ENCODE results near the gene HARBI1. TPM values are rescaled to one million over a fixed set of nuclear protein-coding genes. Genes with fewer than 3 reads are reported as not detected.
A peak's percentile ranks its signal among the peaks of the same experiment; 100 is the strongest.

HARBI1 gene
- total RNA-seq, 4 donors from 2014 or later: 1.2 to 6.9 (median 3.3) TPM

DNA sequence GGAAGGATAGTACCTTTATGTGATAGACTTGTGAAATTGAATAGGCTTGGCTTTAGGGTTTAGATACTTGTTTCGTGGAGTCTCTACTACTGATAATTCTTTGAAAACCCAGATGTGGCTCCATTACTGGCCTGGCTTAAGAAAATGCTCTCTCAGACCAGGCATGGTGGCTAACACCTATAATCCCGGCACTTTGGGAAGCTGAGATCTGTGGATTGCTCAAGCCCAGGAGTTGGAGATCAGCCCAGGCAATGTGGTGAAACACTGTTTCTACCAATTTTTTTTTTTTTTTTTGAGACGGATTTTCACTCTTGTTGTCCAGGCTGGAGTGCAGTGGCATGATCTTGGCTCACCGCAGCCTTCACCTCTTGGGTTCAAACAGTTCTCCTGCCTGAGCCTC is 41.2 kb upstream of the HARBI1 start:
- in situ Hi-C loops (cut with MboI; ENCODE audit: low sequenced_read_pairs in 4 of 4): no loop called here
- peak overlapping the region; percentile 43 to 64 (median 56) for H3K27ac ChIP-seq
- TF ChIP-seq, protein P1, sequence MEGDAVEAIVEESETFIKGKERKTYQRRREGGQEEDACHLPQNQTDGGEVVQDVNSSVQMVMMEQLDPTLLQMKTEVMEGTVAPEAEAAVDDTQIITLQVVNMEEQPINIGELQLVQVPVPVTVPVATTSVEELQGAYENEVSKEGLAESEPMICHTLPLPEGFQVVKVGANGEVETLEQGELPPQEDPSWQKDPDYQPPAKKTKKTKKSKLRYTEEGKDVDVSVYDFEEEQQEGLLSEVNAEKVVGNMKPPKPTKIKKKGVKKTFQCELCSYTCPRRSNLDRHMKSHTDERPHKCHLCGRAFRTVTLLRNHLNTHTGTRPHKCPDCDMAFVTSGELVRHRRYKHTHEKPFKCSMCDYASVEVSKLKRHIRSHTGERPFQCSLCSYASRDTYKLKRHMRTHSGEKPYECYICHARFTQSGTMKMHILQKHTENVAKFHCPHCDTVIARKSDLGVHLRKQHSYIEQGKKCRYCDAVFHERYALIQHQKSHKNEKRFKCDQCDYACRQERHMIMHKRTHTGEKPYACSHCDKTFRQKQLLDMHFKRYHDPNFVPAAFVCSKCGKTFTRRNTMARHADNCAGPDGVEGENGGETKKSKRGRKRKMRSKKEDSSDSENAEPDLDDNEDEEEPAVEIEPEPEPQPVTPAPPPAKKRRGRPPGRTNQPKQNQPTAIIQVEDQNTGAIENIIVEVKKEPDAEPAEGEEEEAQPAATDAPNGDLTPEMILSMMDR (IDR thresholded peaks at IDR 0.05 in 4 of 5, conservative IDR thresholded peaks at IDR 0.05 in 1 of 5): no peak
- no peak for TF ChIP-seq POLR2A (IDR thresholded peaks at IDR 0.05)
- ATAC-seq (peak; percentile 51 to 75), DNase-seq (peak in 1 of 2 donors; percentile 67)
- intact Hi-C loops (cut with DNase I; ENCODE audit: low total_unique reads): no loop called here
- H3K36me3 ChIP-seq: peaks cover 3 to 94% of the 10 kb centered on the region in 2 donors
- no peaks in the 10 kb centered on the region for H3K4me1 ChIP-seq
- no peaks in the 10 kb centered on the region for H3K9me3 ChIP-seq
- H3K27me3 ChIP-seq: no peaks in the 10 kb centered on the region
- H3K4me3 ChIP-seq: no peak overlapping the region

DNA sequence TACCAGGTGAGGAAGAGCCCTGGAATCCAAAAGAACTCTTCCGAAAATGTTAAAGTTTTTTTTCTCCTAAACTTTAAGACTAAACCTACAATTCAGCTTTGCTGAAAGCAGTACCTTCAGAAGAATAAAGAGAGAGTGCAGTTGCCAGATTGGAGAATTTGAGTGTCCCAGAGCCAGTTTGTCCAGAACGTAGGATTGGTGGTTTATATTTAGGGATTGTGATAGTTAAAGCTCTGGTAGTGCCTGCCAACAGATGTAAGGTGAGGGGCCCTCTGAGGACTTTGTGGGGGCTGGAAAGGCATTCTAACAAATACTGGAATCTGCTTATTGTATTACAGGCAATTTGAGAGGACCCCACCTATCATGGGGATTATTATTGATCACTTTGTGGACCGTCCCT is 40.2 kb upstream of the HARBI1 start:
- Histone ChIP-seq H3K4me3 (no peak overlapping the region), H3K27me3 (no peaks in the 10 kb centered on the region), H3K27ac (peak overlapping the region in 2 of 4 donors; percentile 61 to 64), H3K9me3 (no peaks in the 10 kb centered on the region), H3K4me1 (no peaks in the 10 kb centered on the region), H3K36me3 (peaks cover 3 to 95% of the 10 kb centered on the region in 2 donors)
- in situ Hi-C loops (cut with MboI; ENCODE audit: low sequenced_read_pairs in 4 of 4) (no loop called here), intact Hi-C loops (cut with DNase I; ENCODE audit: low total_unique reads) (no loop called here)
- ATAC-seq (no peak), DNase-seq (no peak)
- TF ChIP-seq POLR2A (IDR thresholded peaks at IDR 0.05): no peak
- TF ChIP-seq, protein P1 (IDR thresholded peaks at IDR 0.05 in 4 of 5, conservative IDR thresholded peaks at IDR 0.05 in 1 of 5): no peak

DNA sequence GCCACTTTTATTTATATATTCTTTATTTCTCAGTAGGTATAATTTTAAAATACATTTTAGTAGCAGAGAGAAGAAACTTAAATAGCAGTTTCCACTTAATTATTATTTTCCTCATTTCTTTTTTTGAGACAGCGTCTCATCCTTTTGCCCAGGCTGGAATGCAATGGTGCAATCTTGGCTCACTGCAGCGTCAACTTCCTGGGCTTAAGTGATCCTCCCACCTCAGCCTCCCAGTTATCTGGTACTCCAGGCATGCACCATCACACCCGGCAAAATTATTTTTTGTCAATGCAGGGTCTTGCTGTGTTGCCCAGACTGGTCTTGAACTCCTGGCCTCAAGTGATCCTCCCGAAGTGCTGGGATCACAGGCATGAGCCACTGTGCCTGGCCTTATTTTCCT is 38.6 kb upstream of the HARBI1 start:
- Histone ChIP-seq H3K4me1 (no peaks in the 10 kb centered on the region), H3K36me3 (peaks cover 3 to 95% of the 10 kb centered on the region in 2 donors), H3K9me3 (no peaks in the 10 kb centered on the region), H3K27ac (no peak overlapping the region), H3K4me3 (no peak overlapping the region), H3K27me3 (no peaks in the 10 kb centered on the region)
- no peak for TF ChIP-seq POLR2A (IDR thresholded peaks at IDR 0.05)
- TF ChIP-seq, protein P1 (IDR thresholded peaks at IDR 0.05 in 4 of 5, conservative IDR thresholded peaks at IDR 0.05 in 1 of 5): no peak
- DNase-seq (no peak), ATAC-seq (no peak)
- intact Hi-C loops (cut with DNase I; ENCODE audit: low total_unique reads) (no loop called here), in situ Hi-C loops (cut with MboI; ENCODE audit: low sequenced_read_pairs in 4 of 4) (no loop called here)

DNA sequence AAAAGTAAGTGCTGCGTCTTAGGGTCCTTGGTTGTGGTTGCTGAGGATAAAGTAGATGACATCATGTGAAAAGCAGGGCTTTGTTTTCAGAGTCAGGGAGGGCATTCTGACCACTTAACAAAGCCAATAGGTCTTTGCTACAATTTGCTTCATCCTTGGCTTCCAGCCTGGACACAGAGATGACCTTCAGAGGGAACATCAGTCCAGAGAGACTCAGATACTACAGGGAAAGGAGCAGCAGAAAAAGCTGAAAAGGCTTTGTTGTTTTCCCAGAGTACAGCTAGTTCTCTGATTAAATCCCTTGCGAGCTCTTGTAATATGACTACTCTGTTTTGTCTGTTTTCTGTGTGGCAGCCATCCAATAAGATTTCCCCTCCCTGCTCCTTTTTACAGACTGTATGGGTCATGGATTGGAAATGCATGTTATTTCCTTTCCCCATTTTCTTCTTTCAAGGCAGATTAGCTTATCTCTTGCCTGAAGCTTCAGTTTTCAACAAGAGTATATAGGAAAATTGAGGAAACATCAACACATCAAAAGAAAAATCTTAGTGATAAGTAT is 32.2 kb upstream of the HARBI1 start:
- intact Hi-C loops (cut with DNase I; ENCODE audit: low total_unique reads): no loop called here
- Histone ChIP-seq H3K9me3 (no peaks in the 10 kb centered on the region), H3K4me1 (peaks cover 5 to 13% of the 10 kb centered on the region in 2 donors), H3K27ac (peak overlapping the region; percentile 58 to 75 (median 66)), H3K4me3 (no peak overlapping the region), H3K36me3 (peaks cover 0 to 78% of the 10 kb centered on the region in 2 donors), H3K27me3 (no peaks in the 10 kb centered on the region)
- ATAC-seq: peak; percentile 96 to 97
- in situ Hi-C loops (cut with MboI; ENCODE audit: low sequenced_read_pairs in 4 of 4): no loop called here
- TF ChIP-seq, protein P1 (IDR thresholded peaks at IDR 0.05 in 4 of 5, conservative IDR thresholded peaks at IDR 0.05 in 1 of 5): no peak
- TF ChIP-seq POLR2A (IDR thresholded peaks at IDR 0.05): peak in 1 of 2 donors; percentile 21
- DNase-seq: peak; percentile 69 to 81

DNA sequence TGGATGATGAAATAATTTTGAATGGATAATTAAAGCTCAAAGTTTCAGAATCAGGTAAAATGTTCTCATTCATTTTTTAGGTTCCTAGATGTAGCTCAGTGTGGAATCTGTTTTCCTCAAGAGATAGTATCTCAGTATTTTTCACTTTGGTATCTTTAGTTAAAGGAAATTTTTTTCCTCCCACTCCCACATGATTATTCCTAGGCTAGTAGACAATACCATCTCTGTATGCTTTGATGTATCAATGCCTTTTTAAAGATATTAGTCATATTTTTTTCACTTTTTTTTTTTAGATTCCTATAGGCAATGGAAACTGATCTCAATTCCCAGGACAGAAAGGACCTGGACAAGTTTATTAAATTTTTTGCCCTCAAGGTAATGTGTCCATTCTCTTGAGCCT is 27.0 kb upstream of the HARBI1 start:
- H3K27ac ChIP-seq: no peak overlapping the region
- DNase-seq: no peak
- H3K9me3 ChIP-seq: no peaks in the 10 kb centered on the region
- TF ChIP-seq POLR2A (IDR thresholded peaks at IDR 0.05): no peak
- TF ChIP-seq, protein P1 (IDR thresholded peaks at IDR 0.05 in 4 of 5, conservative IDR thresholded peaks at IDR 0.05 in 1 of 5): no peak
- in situ Hi-C loops (cut with MboI; ENCODE audit: low sequenced_read_pairs in 4 of 4): no loop called here
- no peaks in the 10 kb centered on the region for H3K27me3 ChIP-seq
- intact Hi-C loops (cut with DNase I; ENCODE audit: low total_unique reads): no loop called here
- H3K4me3 ChIP-seq: no peak overlapping the region
- H3K36me3 ChIP-seq: peaks cover 0 to 32% of the 10 kb centered on the region in 2 donors
- no peak for ATAC-seq
- peaks cover 0 to 3% of the 10 kb centered on the region in 2 donors for H3K4me1 ChIP-seq
